Measurements from ENCODE around the gene MAST4. TPM values are rescaled to one million over a fixed set of nuclear protein-coding genes. Genes with fewer than 3 reads are reported as not detected.

Gene MAST4
- total RNA-seq, 2 donors from 2014 or later: 11.0 to 11.5 TPM

GRCh38 chr5:66891184-66891925, 295.2 kb downstream of the MAST4 start:
- no peak for DNase-seq
- no peak overlapping the region for H3K4me3 Mint-ChIP-seq
- Histone ChIP-seq H3K4me1 (ENCODE audit: control insufficient read depth, insufficient read depth, low read length) (no peaks in the 10 kb centered on the region), H3K27me3 (ENCODE audit: control insufficient read depth, insufficient read depth, low read length, poor library complexity, severe bottlenecking) (no peaks in the 10 kb centered on the region), H3K4me3 (ENCODE audit: low read length) (no peak overlapping the region), H3K27ac (ENCODE audit: low read depth, low read length) (no peak overlapping the region), H3K36me3 (ENCODE audit: control insufficient read depth, insufficient read depth, low read length) (no peaks in the 10 kb centered on the region), H3K9ac (ENCODE audit: extremely low read depth, low read length, poor library complexity, severe bottlenecking) (no peak overlapping the region), H3K9me3 (ENCODE audit: control insufficient read depth, low read length) (no peaks in the 10 kb centered on the region)
- H3K4me1 Mint-ChIP-seq: peaks cover 40% of the 10 kb centered on the region
- H3K36me3 Mint-ChIP-seq (ENCODE audit: low read depth): no peaks in the 10 kb centered on the region
- H3K27ac Mint-ChIP-seq: peak overlapping the region; percentile 64
- 85 to 87% methylated on average over 3 of the region's 3 CpGs for WGBS, 2 experiments (ENCODE audit: insufficient coverage in 1 of 2, insufficient read length in 1 of 2)
- TF ChIP-seq, protein P1, sequence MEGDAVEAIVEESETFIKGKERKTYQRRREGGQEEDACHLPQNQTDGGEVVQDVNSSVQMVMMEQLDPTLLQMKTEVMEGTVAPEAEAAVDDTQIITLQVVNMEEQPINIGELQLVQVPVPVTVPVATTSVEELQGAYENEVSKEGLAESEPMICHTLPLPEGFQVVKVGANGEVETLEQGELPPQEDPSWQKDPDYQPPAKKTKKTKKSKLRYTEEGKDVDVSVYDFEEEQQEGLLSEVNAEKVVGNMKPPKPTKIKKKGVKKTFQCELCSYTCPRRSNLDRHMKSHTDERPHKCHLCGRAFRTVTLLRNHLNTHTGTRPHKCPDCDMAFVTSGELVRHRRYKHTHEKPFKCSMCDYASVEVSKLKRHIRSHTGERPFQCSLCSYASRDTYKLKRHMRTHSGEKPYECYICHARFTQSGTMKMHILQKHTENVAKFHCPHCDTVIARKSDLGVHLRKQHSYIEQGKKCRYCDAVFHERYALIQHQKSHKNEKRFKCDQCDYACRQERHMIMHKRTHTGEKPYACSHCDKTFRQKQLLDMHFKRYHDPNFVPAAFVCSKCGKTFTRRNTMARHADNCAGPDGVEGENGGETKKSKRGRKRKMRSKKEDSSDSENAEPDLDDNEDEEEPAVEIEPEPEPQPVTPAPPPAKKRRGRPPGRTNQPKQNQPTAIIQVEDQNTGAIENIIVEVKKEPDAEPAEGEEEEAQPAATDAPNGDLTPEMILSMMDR (conservative IDR thresholded peaks at IDR 0.05): no peak
- no peaks in the 10 kb centered on the region for H3K9me3 Mint-ChIP-seq
- H3K27me3 Mint-ChIP-seq (ENCODE audit: insufficient read depth): no peaks in the 10 kb centered on the region

DNA sequence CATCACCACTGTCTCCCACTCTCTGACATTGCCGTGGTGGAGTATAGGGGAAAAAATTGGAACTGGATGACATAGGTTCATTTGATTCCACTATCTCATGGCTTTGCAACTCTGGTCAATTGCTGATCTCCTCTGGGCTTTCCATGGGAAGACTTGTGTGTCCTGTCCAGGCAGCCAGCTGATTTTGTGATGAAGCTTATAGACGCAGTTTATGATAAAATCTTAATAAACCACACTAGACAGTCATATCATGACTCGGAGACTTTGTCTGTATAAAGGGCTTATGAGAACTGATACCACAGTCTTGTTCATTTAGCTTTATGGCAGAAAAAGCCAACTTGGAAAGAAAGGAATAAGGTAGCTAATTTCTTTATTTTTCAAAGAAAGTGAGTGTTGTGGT, 296.5 kb downstream of the MAST4 start:
- no peak overlapping the region for H3K9ac ChIP-seq (ENCODE audit: extremely low read depth, low read length, poor library complexity, severe bottlenecking)
- no peak overlapping the region for H3K4me3 Mint-ChIP-seq
- no peaks in the 10 kb centered on the region for H3K27me3 Mint-ChIP-seq (ENCODE audit: insufficient read depth)
- no peaks in the 10 kb centered on the region for H3K9me3 ChIP-seq (ENCODE audit: control insufficient read depth, low read length)
- no peak overlapping the region for H3K27ac Mint-ChIP-seq
- H3K4me3 ChIP-seq (ENCODE audit: low read length): no peak overlapping the region
- H3K4me1 ChIP-seq (ENCODE audit: control insufficient read depth, insufficient read depth, low read length): peaks cover 13% of the 10 kb centered on the region
- H3K4me1 Mint-ChIP-seq: peaks cover 47% of the 10 kb centered on the region
- WGBS, 2 experiments (ENCODE audit: insufficient coverage in 1 of 2, insufficient read length in 1 of 2): 100% methylated on average over 1 to 3 of the region's 3 CpGs
- no peaks in the 10 kb centered on the region for H3K36me3 ChIP-seq (ENCODE audit: control insufficient read depth, insufficient read depth, low read length)
- no peaks in the 10 kb centered on the region for H3K9me3 Mint-ChIP-seq
- DNase-seq: no peak
- no peak overlapping the region for H3K27ac ChIP-seq (ENCODE audit: low read depth, low read length)
- TF ChIP-seq, protein P1 (conservative IDR thresholded peaks at IDR 0.05): no peak
- H3K27me3 ChIP-seq (ENCODE audit: control insufficient read depth, insufficient read depth, low read length, poor library complexity, severe bottlenecking): no peaks in the 10 kb centered on the region
- H3K36me3 Mint-ChIP-seq (ENCODE audit: low read depth): no peaks in the 10 kb centered on the region

DNA sequence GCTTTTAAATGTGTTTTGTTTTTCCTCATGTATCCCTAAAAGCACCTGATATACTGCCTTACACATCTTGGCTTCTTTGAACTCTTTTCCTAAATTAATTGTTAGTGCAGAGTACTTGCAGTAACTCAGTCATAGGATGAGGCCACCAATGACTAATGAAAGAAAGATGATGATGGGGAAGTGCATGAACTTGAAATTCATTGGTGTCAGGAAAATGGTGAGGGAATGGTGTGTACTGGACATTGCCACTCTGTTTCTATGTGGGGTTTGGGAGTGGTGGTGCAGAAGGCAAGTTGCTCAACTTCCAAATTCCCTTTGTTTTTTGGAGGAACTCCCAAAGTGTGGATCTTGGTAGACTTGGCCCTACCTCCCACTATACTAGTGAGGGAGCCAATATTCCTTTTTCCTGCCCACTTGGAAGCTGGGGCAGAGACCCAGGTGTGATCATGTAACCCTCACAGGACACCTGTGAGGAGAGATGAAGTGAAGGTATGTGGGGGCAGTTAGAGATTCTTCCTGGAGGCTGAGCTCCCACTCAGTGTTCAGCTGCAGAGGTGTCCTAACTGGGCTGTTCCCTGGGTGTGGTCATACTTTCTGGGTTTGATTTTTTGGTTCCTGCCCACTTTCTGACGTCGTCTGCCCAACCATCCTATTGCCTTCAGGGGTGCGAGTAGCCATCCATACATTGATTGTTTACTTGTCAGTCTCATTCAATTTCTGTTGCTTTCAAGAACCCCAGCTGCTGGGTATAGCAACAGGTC, 298.5 kb downstream of the MAST4 start:
- Histone ChIP-seq H3K9me3 (ENCODE audit: control insufficient read depth, low read length) (no peaks in the 10 kb centered on the region), H3K27ac (ENCODE audit: low read depth, low read length) (no peak overlapping the region), H3K4me1 (ENCODE audit: control insufficient read depth, insufficient read depth, low read length) (peaks cover 19% of the 10 kb centered on the region), H3K4me3 (ENCODE audit: low read length) (no peak overlapping the region), H3K36me3 (ENCODE audit: control insufficient read depth, insufficient read depth, low read length) (no peaks in the 10 kb centered on the region), H3K9ac (ENCODE audit: extremely low read depth, low read length, poor library complexity, severe bottlenecking) (no peak overlapping the region), H3K27me3 (ENCODE audit: control insufficient read depth, insufficient read depth, low read length, poor library complexity, severe bottlenecking) (no peaks in the 10 kb centered on the region)
- WGBS, 2 experiments (ENCODE audit: insufficient coverage in 1 of 2, insufficient read length in 1 of 2): 94% methylated on average over 3 of the region's 3 CpGs; no CpG with 5 or more reads in 1 of the 2 experiments
- no peaks in the 10 kb centered on the region for H3K27me3 Mint-ChIP-seq (ENCODE audit: insufficient read depth)
- DNase-seq: no peak
- H3K36me3 Mint-ChIP-seq (ENCODE audit: low read depth): no peaks in the 10 kb centered on the region
- no peak overlapping the region for H3K4me3 Mint-ChIP-seq
- H3K27ac Mint-ChIP-seq: no peak overlapping the region
- TF ChIP-seq, protein P1 (conservative IDR thresholded peaks at IDR 0.05): no peak
- H3K9me3 Mint-ChIP-seq: no peaks in the 10 kb centered on the region
- H3K4me1 Mint-ChIP-seq: peaks cover 57% of the 10 kb centered on the region

Measured in endodermal cell (in vitro differentiated cells).